ENCODE measurements around the gene SART3. TPM values are rescaled to one million over a fixed set of nuclear protein-coding genes. Genes with fewer than 3 reads are reported as not detected.
A peak's percentile ranks its signal among the peaks of the same experiment; 100 is the strongest.

The SART3 gene
- total and polyA plus RNA-seq, 2 of the 13 experiments (the other 11 are each of a cell fraction or from before 2014, with no cell fraction given), result 16.1 to 69.9 TPM

DNA sequence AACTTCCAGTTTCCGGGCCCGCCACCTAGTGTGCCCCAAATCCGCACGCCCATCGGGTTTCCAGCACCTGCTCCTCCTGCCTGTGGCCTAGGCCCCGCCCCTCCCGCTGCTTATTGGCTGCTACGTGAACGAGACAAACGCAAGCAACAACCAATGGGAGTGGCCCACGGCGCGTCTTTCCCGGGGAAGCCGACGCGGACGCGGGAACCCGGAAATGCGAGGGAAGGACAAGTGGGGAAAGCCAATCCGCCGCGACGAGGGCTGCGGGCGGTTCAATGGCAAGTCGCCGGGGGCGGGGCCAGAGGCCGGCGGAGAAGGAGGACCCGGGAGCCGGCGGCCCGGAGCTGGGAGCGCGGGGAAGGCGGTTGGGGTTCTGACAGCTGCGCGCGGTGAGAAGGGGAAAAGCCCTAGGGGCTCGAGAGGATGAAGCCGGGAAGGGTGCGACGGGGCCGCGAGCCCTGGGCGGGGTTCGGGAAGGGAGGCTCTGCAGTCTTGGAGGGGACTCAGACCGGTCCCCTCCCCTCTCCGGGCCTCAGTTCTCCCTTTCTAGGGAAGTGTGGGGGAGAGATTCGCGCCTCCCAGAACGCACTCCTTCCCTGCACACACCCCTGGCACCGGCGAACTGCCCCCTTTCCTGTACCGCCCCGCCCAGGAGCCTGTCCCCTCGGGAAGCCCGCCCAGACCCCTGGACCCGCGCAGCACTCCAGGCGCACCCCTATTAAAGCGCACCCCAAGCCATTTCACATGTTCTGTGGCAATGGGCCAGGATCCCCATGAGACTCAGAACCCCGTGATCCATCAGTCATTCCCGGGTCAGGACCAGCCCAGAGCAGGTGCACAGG, 45.8 kb downstream of the SART3 start, which contains the start of gene FICD (continued):
- TF ChIP-seq SNAPC4 (CRISPR knock-in tag; IDR thresholded peaks at IDR 0.05) (no peak), ZC3H4 (CRISPR knock-in tag; IDR thresholded peaks at IDR 0.05; ENCODE audit: borderline replicate concordance) (no peak), TGIF2 (CRISPR knock-in tag; IDR thresholded peaks at IDR 0.05) (no peak), ZNF644 (CRISPR knock-in tag; IDR thresholded peaks at IDR 0.05; ENCODE audit: low read depth) (no peak), HIC2 (CRISPR knock-in tag; IDR thresholded peaks at IDR 0.05; ENCODE audit: low read depth) (no peak), ZNF737 (CRISPR knock-in tag; IDR thresholded peaks at IDR 0.05; ENCODE audit: borderline replicate concordance) (no peak), KDM5B (CRISPR knock-in tag; IDR thresholded peaks at IDR 0.05; ENCODE audit: borderline replicate concordance) (peak; percentile 15; the same call in 1 of the 2 replicates), ZNF33A (CRISPR knock-in tag; IDR thresholded peaks at IDR 0.05; ENCODE audit: borderline replicate concordance) (no peak), SRF (IDR thresholded peaks at IDR 0.05; ENCODE audit: low read depth, low read length) (no peak), ZNF776 (CRISPR knock-in tag; IDR thresholded peaks at IDR 0.05) (no peak), AFF4 (CRISPR knock-in tag; IDR thresholded peaks at IDR 0.05) (no peak), ZSCAN25 (CRISPR knock-in tag; IDR thresholded peaks at IDR 0.05) (no peak), TEAD2 (CRISPR knock-in tag; IDR thresholded peaks at IDR 0.05) (no peak), AGO1 (IDR thresholded peaks at IDR 0.05; ENCODE audit: low read depth, low read length, poor library complexity, severe bottlenecking) (peak; percentile 32), ZNF235 (CRISPR knock-in tag; IDR thresholded peaks at IDR 0.05; ENCODE audit: borderline replicate concordance) (peak; percentile 22; the same call in 1 of the 2 replicates), ZNF234 (CRISPR knock-in tag; conservative IDR thresholded peaks at IDR 0.05) (no peak)
- TF ChIP-seq, protein P1, sequence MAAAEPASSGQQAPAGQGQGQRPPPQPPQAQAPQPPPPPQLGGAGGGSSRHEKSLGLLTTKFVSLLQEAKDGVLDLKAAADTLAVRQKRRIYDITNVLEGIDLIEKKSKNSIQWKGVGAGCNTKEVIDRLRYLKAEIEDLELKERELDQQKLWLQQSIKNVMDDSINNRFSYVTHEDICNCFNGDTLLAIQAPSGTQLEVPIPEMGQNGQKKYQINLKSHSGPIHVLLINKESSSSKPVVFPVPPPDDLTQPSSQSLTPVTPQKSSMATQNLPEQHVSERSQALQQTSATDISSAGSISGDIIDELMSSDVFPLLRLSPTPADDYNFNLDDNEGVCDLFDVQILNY (CRISPR knock-in tag; conservative IDR thresholded peaks at IDR 0.05), result 0 out of 2 replicates have a peak, but pooled peaks have one; percentile 21

All from HepG2 (cell line).